Epithelial cell of proximal tubule (primary cell): Measurements from ENCODE around the gene FAM149A. TPM values are rescaled to one million over a fixed set of nuclear protein-coding genes. Genes with fewer than 3 reads are reported as not detected.

Experiments
- DNase-seq: peaks from one replicate; pipeline ENCODE4 v3.0.0-alpha.2; 2011; ENCODE audit warnings: low read depth
- H3K4me3 ChIP-seq: 2 replicates; pipeline ENCODE4 v1.5.1; 2011; ENCODE audit warnings: low read depth, mild to moderate bottlenecking, low read length
- total RNA-seq: library from RNA; depleted of rRNA; stranded (reverse); fragments of >200 nt; gene quantifications from 2 replicates; pipeline ENCODE4 v1.2.3, GENCODE V29; 2015
- TF ChIP-seq, protein P1 (sequence below): conservative IDR thresholded peaks from 2 replicates; pipeline ENCODE4 v1.5.1; 2012; ENCODE audit warnings: low read depth, mild to moderate bottlenecking, low read length

Gene FAM149A
- total RNA-seq, 1 donor from 2014 or later, result 25.1 TPM

DNA sequence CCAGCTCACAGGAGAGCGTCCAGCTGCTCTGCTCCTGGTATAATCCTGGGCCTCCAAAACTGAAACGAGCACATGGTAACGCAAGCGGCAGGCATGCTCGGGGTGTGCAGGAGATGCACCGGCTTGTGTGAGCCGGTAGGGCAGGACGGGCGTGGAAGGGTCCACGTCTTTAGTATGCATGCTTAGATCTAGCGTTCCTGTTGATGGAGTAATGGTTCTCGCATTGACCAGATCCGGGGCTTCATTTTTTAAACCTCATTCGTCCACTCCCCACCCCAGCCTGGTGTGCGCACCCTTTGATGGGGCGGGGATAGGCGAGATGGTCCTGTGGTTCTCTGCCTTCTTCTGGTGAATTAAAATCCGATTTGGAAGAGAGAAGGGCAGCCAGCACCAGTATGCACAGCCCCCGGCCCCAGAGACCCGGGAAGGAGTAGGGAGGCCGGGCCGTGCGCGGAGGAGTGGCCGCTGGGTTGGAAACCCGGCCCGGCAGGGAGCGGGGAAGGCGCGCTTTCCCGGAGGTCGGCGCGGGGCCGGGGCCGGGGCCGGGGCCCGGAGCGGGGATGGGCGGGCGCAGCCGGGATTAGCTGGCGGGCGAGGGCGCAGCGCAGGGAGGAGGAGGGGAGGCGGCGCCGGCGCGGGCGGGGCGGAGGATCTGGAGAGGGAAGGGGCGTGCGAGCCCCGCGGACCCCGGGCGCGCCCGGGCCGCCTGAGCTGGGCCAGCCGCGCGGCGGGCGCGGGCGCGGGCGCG is 39.9 kb downstream of the FAM149A start:
- peak overlapping the region; percentile 68 for H3K4me3 ChIP-seq
- TF ChIP-seq, protein P1, sequence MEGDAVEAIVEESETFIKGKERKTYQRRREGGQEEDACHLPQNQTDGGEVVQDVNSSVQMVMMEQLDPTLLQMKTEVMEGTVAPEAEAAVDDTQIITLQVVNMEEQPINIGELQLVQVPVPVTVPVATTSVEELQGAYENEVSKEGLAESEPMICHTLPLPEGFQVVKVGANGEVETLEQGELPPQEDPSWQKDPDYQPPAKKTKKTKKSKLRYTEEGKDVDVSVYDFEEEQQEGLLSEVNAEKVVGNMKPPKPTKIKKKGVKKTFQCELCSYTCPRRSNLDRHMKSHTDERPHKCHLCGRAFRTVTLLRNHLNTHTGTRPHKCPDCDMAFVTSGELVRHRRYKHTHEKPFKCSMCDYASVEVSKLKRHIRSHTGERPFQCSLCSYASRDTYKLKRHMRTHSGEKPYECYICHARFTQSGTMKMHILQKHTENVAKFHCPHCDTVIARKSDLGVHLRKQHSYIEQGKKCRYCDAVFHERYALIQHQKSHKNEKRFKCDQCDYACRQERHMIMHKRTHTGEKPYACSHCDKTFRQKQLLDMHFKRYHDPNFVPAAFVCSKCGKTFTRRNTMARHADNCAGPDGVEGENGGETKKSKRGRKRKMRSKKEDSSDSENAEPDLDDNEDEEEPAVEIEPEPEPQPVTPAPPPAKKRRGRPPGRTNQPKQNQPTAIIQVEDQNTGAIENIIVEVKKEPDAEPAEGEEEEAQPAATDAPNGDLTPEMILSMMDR, result no peak
- DNase-seq, result no peak

- peak overlapping the region; percentile 68 for H3K4me3 ChIP-seq
- TF ChIP-seq, protein P1, result no peak
- no peak for DNase-seq
Observed at GRCh38 chr4:186144946-186145569, 40.6 kb downstream of the FAM149A start.

- no peak for DNase-seq
- H3K4me3 ChIP-seq, result peak overlapping the region; percentile 68
- TF ChIP-seq, protein P1, result no peak
Observed at GRCh38 chr4:186146458-186146857, 42.0 kb downstream of the FAM149A start.

GRCh38 chr4:186148336-186148975 is 44.0 kb downstream of the FAM149A start:
- TF ChIP-seq, protein P1, result no peak
- DNase-seq, result no peak

DNA sequence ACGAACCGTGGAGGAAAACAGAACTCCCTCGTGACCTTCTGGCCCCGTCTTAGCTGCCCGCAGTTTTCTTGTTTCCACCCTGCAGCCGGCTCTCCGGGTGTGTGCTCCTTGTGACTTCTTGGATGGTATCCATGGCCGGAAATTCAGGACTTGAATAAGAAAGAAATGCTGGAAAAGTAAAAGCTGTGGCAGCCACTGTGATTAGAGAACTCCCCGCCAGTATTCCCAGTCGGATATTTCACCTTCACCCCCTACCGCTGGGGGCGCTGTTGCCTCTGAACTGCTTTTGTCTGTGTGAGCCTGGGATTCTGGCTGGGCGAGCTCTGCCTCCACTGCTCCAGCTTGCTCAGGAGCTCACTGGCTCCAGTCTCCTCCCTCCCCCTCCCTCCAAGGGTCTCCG is 45.4 kb downstream of the FAM149A start:
- DNase-seq, result no peak
- TF ChIP-seq, protein P1, result peak; percentile 74
- H3K4me3 ChIP-seq, result peak overlapping the region; percentile 50

More at GRCh38 chr4:186148336-186148975, 44.0 kb downstream of the FAM149A start:
- H3K4me3 ChIP-seq, result peak overlapping the region; percentile 50

DNA sequence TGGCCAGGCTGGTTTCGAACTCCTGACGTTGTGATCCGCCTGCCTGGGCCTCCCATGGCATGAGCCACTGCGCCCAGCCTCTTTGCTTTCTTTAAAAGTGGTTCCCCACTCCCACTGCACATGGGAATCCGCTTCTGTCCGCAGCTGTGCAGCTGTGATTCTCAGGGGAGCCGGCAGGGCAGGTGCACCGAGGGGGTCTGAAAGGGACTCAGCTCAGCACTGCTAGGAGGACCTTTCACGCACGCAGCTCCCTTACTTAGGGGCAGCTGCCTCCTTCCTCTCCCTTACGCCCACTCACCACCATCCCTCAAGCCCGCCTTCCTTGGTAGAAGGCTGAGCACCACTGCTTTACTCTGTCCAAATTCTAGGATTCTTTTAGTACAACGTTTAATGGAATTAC is 46.4 kb downstream of the FAM149A start:
- TF ChIP-seq, protein P1, result no peak
- DNase-seq, result no peak
- H3K4me3 ChIP-seq, result no peak overlapping the region
